ENCODE data around the gene JAGN1. TPM values are rescaled to one million over a fixed set of nuclear protein-coding genes. Genes with fewer than 3 reads are reported as not detected.
A peak's percentile ranks its signal among the peaks of the same experiment; 100 is the strongest.

JAGN1 gene
- total and polyA plus RNA-seq, 9 of the 15 experiments (the other 6 are each of a cell fraction or from before 2014, with no cell fraction given) = 31.6 to 77.8 (median 40.3) TPM

DNA sequence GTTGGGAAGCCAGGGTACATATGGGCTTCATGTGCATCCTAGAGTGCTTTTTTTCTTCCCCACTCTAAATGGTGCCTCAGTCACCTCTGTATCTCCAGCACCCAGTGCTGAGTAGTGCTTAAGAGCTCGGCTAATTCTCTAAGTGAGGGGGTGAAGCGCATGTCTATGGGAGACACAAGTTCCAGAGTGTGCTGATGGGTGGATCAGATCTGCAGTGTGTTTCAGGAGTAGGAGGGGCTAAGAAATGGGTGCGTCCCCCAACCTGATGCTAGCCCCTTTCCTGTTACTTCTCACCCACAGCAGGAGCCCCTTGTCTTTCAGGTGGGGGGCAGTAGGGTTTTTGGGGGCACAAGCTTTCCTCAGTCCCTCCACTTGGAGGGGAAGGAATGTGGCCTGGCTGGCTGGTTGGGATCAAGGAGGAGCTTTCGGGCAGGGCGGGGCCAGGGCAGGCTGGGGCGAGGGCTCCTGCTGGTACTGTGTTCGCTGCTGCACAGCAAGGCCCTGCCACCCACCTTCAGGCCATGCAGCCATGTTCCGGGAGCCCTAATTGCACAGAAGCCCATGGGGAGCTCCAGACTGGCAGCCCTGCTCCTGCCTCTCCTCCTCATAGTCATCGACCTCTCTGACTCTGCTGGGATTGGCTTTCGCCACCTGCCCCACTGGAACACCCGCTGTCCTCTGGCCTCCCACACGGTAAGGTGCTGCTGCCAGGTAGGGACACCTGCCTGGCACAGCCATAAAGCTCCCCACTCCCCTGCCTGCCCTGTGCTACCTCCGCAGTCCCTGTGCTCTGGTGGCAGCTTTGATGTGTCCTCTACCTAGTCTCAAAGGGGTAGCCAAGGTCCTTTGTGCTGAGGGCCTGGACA lies 12.2 kb downstream of the JAGN1 start, which contains the start of gene IL17RE:
Gene IL17RE, plus strand, starts transcription at position 477 of the 866 bp plus-strand sequence. Its CDS starts 85 bp downstream, at position 562.
- intact Hi-C loops (cut with micrococcal nuclease) (no loop called here), in situ Hi-C loops (cut with MboI) (no loop called here)
- ChIA-PET CTCF (ENCODE audit: low intra/inter-chr PET ratio) (no interaction called here), POLR2A (interaction anchor here (0.6 to 5.8 kb wide), 7 partner anchors 9 to 49 kb away, joined by 3 to 33 read pairs (median 7); partner anchors contain the start of genes CRELD1 and JAGN1)
- Histone ChIP-seq H3K27me3 (ENCODE audit: control insufficient read depth in 2 of 2, insufficient read depth in 2 of 2, low read length in 2 of 2) (no peaks in the 10 kb centered on the region), H4K20me1 (replicated peaks; ENCODE audit: control insufficient read depth, insufficient read depth, low read length) (no peaks in the 10 kb centered on the region), H3K4me1 (replicated peaks in 1 of 2; ENCODE audit: control insufficient read depth in 2 of 2, insufficient read depth in 2 of 2, low read length in 2 of 2) (peaks cover 36 to 39% of the 10 kb centered on the region in 2 experiments), H2AFZ (ENCODE audit: low read depth, low read length) (peak within 1 kb of the TSS; percentile 97), H3K9me1 (ENCODE audit: control insufficient read depth, insufficient read depth, low read length) (no peaks in the 10 kb centered on the region), H3K4me2 (ENCODE audit: insufficient read depth, low read length) (peak within 1 kb of the TSS; percentile 67), H3K9ac (ENCODE audit: insufficient read depth in 1 of 2, low read depth in 2 of 2, low read length in 2 of 2) (peak within 1 kb of the TSS; percentile 45 to 86; a peak in 3 of 4 replicates), H3K36me3 (ENCODE audit: control insufficient read depth, insufficient read depth, low read length) (no peaks in the 10 kb centered on the region), H3K79me2 (ENCODE audit: control insufficient read depth, insufficient read depth, low read length) (no peaks in the 10 kb centered on the region), H3K27ac (ENCODE audit: extremely low read depth, low read depth, low read length) (peak within 1 kb of the TSS; percentile 39; the same call in 1 of the 3 replicates), H3K9me3 (replicated peaks; ENCODE audit: control insufficient read depth, insufficient read depth, low read depth, low read length) (no peaks in the 10 kb centered on the region), H3K4me3 (no peak within 1 kb of the TSS)
- no TSS peak for BruUV-seq (replicated peaks)
- DNase-seq (ENCODE audit: extremely low read depth in 1 of 4, low spot score in 3 of 4) = peak; percentile 63 to 67 (median 64)
- peak; percentile 56 for FAIRE-seq
- WGBS (ENCODE audit: insufficient coverage, low coverage, missing lambda C conversion rate) = 47% methylated on average over 13 of the region's 13 CpGs
- ATAC-seq = peak; percentile 68
- TF ChIP-seq ZNF644 (tag; IDR thresholded peaks at IDR 0.05; ENCODE audit: low read depth) = no peak
- TF ChIP-seq, protein P1, sequence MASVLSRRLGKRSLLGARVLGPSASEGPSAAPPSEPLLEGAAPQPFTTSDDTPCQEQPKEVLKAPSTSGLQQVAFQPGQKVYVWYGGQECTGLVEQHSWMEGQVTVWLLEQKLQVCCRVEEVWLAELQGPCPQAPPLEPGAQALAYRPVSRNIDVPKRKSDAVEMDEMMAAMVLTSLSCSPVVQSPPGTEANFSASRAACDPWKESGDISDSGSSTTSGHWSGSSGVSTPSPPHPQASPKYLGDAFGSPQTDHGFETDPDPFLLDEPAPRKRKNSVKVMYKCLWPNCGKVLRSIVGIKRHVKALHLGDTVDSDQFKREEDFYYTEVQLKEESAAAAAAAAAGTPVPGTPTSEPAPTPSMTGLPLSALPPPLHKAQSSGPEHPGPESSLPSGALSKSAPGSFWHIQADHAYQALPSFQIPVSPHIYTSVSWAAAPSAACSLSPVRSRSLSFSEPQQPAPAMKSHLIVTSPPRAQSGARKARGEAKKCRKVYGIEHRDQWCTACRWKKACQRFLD (CRISPR knock-in tag; IDR thresholded peaks at IDR 0.05) = 0 out of 2 replicates have a peak, but pooled peaks have one; percentile 22
- TF ChIP-seq LCOR (CRISPR knock-in tag; IDR thresholded peaks at IDR 0.05) = no peak
- TF ChIP-seq, protein P2, sequence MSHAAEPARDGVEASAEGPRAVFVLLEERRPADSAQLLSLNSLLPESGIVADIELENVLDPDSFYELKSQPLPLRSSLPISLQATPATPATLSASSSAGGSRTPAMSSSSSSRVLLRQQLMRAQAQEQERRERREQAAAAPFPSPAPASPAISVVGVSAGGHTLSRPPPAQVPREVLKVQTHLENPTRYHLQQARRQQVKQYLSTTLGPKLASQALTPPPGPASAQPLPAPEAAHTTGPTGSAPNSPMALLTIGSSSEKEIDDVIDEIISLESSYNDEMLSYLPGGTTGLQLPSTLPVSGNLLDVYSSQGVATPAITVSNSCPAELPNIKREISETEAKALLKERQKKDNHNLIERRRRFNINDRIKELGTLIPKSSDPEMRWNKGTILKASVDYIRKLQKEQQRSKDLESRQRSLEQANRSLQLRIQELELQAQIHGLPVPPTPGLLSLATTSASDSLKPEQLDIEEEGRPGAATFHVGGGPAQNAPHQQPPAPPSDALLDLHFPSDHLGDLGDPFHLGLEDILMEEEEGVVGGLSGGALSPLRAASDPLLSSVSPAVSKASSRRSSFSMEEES (CRISPR knock-in tag; IDR thresholded peaks at IDR 0.05) = no peak
- no peak for TF ChIP-seq RFX1 (IDR thresholded peaks at IDR 0.05)
- no peak for TF ChIP-seq DACH1 (IDR thresholded peaks at IDR 0.05; ENCODE audit: partially characterized antibody)
- no peak for TF ChIP-seq KDM5B (IDR thresholded peaks at IDR 0.05; ENCODE audit: insufficient replicate concordance, low read depth, low read length)
- no peak for TF ChIP-seq SAFB (IDR thresholded peaks at IDR 0.05; ENCODE audit: borderline replicate concordance, low read depth, low read length)
- TF ChIP-seq, protein P3, sequence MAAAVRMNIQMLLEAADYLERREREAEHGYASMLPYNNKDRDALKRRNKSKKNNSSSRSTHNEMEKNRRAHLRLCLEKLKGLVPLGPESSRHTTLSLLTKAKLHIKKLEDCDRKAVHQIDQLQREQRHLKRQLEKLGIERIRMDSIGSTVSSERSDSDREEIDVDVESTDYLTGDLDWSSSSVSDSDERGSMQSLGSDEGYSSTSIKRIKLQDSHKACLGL (CRISPR knock-in tag; IDR thresholded peaks at IDR 0.05; ENCODE audit: borderline replicate concordance, poor library complexity, severe bottlenecking) = no peak
- no peak for TF ChIP-seq HNRNPUL1 (IDR thresholded peaks at IDR 0.05; ENCODE audit: low read length)
- TF ChIP-seq, protein P4, sequence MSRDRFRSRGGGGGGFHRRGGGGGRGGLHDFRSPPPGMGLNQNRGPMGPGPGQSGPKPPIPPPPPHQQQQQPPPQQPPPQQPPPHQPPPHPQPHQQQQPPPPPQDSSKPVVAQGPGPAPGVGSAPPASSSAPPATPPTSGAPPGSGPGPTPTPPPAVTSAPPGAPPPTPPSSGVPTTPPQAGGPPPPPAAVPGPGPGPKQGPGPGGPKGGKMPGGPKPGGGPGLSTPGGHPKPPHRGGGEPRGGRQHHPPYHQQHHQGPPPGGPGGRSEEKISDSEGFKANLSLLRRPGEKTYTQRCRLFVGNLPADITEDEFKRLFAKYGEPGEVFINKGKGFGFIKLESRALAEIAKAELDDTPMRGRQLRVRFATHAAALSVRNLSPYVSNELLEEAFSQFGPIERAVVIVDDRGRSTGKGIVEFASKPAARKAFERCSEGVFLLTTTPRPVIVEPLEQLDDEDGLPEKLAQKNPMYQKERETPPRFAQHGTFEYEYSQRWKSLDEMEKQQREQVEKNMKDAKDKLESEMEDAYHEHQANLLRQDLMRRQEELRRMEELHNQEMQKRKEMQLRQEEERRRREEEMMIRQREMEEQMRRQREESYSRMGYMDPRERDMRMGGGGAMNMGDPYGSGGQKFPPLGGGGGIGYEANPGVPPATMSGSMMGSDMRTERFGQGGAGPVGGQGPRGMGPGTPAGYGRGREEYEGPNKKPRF (IDR thresholded peaks at IDR 0.05; ENCODE audit: low read depth, low read length) = no peak
- no peak for TF ChIP-seq SAFB2 (IDR thresholded peaks at IDR 0.05; ENCODE audit: borderline replicate concordance, low read depth, low read length, severe bottlenecking)
- TF ChIP-seq TRIM28 (IDR thresholded peaks at IDR 0.05) = no peak
- TF ChIP-seq, protein P5, sequence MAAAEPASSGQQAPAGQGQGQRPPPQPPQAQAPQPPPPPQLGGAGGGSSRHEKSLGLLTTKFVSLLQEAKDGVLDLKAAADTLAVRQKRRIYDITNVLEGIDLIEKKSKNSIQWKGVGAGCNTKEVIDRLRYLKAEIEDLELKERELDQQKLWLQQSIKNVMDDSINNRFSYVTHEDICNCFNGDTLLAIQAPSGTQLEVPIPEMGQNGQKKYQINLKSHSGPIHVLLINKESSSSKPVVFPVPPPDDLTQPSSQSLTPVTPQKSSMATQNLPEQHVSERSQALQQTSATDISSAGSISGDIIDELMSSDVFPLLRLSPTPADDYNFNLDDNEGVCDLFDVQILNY (CRISPR knock-in tag; IDR thresholded peaks at IDR 0.05) = no peak

Measured in K562 (cell line).